Mesodermal cell (in vitro differentiated cells): ENCODE results near the gene RXRG.

Source experiments
- H3K27ac ChIP-seq: 2 replicates; pipeline ENCODE4 v1.7.0; 2013; ENCODE audit warnings: mild to moderate bottlenecking, low read depth, low read length, moderate library complexity; ENCODE audit not compliant: severe bottlenecking
- H3K36me3 ChIP-seq: 2 replicates; pipeline ENCODE4 v1.7.1; 2013; ENCODE audit warnings: mild to moderate bottlenecking, low read length, moderate library complexity; ENCODE audit not compliant: control insufficient read depth, insufficient read depth
- H3K4me1 ChIP-seq: one replicate; pipeline ENCODE4 v1.7.1; 2013; ENCODE audit warnings: mild to moderate bottlenecking, low read length; ENCODE audit not compliant: insufficient read depth, control insufficient read depth, poor library complexity, severe bottlenecking
- H3K4me3 ChIP-seq: 2 replicates; pipeline ENCODE4 v1.7.0; 2013; ENCODE audit warnings: low read length, control low read depth, mild to moderate bottlenecking; ENCODE audit not compliant: insufficient read depth, poor library complexity, severe bottlenecking; ENCODE audit errors: extremely low read depth
- H3K9me3 ChIP-seq: 2 replicates; pipeline ENCODE4 v1.7.1; 2013; ENCODE audit warnings: mild to moderate bottlenecking, low read length, moderate library complexity; ENCODE audit not compliant: control insufficient read depth
- WGBS, 2 experiments: methylation state at CpG; one replicate each; pipeline ENCODE4 v1.1.5; 2013; ENCODE audit warnings: missing lambda C conversion rate in 2 of 2; ENCODE audit not compliant: insufficient coverage in 2 of 2; 5-methylcytosine and 5-hydroxymethylcytosine counted together

RXRG gene

DNA sequence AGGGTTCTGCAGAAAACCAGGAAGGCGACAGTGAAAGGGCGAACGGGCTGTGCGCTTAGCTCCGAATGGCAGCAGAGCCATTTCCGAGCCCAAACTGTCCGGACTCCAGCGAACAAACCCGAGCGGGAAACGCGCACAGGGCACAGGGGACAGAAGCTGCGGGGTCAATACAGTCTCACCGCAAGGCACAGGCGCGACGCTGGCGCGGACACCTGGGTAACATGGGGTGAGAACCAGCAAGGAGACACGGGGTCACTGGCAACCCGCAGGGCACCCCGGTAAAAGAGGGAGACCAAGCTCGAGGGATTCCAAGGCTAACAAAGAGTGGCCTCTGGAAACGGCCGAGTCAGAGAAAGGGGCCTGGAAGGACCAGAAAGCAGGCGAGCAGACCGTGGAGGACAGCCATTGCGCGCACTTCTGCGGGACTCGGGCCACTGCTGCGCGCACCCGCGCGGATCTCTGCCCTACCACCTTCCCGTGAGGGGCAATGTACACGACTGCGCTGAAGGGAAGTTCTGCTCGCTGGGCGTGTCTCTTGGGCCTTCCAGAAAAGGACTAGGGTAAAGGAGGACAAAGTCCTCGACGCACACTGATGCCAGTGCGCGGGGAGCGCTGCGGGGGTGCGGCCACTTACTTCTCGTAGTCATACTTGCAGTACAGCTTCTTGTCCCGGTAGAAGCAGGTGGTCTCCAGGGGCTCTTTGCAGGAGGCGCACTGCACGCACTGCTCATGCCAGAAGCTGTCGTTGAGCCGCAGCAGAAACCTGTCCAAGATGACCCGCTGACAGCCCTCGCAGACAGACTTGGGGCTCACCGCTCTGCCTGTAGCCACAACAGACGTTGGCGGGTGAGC lies 92.3 kb downstream of the RXRG start:
- Histone ChIP-seq H3K4me3 (no peak overlapping the region), H3K36me3 (no peaks in the 10 kb centered on the region), H3K9me3 (no peaks in the 10 kb centered on the region), H3K27ac (no peak overlapping the region), H3K4me1 (peaks cover 11% of the 10 kb centered on the region)
- 2% methylated on average over 51 to 57 of the region's 59 CpGs for WGBS, 2 experiments

DNA sequence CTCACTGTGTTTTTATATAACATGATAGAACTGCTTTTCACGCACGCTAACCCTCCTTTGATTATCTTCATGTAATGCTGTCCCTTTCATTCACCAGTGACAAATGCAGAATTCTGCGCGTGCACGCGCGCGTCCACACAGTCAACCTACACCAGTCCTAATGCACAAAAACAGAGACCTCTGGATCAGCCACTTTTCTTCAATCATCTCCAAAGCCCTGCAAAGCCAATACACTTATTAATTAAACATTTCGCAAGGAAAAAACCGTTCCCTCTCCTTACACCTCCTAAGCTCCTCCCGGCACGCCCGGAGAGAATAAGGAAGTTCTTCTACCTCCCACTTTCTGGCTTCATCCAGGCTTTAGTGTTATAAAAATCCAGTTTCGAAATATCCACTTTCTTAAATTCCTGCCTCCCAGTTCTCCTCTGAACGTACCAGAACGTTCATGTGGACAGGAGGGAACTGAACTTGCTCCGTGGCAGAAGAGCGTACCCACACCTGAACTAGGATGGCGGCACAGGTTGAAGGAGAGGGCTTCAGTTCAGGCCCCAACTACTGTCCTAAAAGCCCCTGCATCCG lies 93.0 kb downstream of the RXRG start:
- no peaks in the 10 kb centered on the region for H3K9me3 ChIP-seq
- no peak overlapping the region for H3K4me3 ChIP-seq
- no peaks in the 10 kb centered on the region for H3K36me3 ChIP-seq
- WGBS, 2 experiments = 3 to 5% methylated on average over 19 to 20 of the region's 20 CpGs
- no peak overlapping the region for H3K27ac ChIP-seq
- peaks cover 11% of the 10 kb centered on the region for H3K4me1 ChIP-seq
